ENCODE data around the gene GOLT1A.

GOLT1A gene

GRCh38 chr1:204190212-204191211, 23.3 kb downstream of the GOLT1A start:
- DNase-seq: peak in 2 of 6 experiments; percentile 6 to 24

GRCh38 chr1:204188959-204189639, 24.7 kb downstream of the GOLT1A start:
- no peak for DNase-seq

- no peak for DNase-seq
Measured at GRCh38 chr1:204186597-204186996, 27.2 kb downstream of the GOLT1A start.

- no peak for DNase-seq
Measured at GRCh38 chr1:204181116-204181515, 32.7 kb downstream of the GOLT1A start.

- no peak for DNase-seq
Measured at GRCh38 chr1:204180133-204180532, 33.7 kb downstream of the GOLT1A start.

- no peak for DNase-seq
Measured at GRCh38 chr1:204178487-204179281, 35.1 kb downstream of the GOLT1A start.

GRCh38 chr1:204177133-204177532, 36.7 kb downstream of the GOLT1A start:
- no peak for DNase-seq

- DNase-seq: no peak
Measured at GRCh38 chr1:204176049-204176448, 37.7 kb downstream of the GOLT1A start.

- no peak for DNase-seq
Measured at GRCh38 chr1:204174958-204175357, 38.8 kb downstream of the GOLT1A start.

- DNase-seq: no peak
Measured at GRCh38 chr1:204172404-204173029, 41.3 kb downstream of the GOLT1A start.

- no peak for DNase-seq
Measured at GRCh38 chr1:204171751-204172178, 42.0 kb downstream of the GOLT1A start.

- DNase-seq: no peak
Measured at GRCh38 chr1:204170494-204171155, 43.2 kb downstream of the GOLT1A start.

- no peak for DNase-seq
Measured at GRCh38 chr1:204169858-204170257, 43.9 kb downstream of the GOLT1A start.

- no peak for DNase-seq
Measured at GRCh38 chr1:204167730-204168129, 46.1 kb downstream of the GOLT1A start.

- no peak for DNase-seq
Measured at GRCh38 chr1:204166219-204166618, 47.6 kb downstream of the GOLT1A start, which contains the start of gene REN. Gene REN, minus strand, starts transcription at chr1:204166337. Its CDS starts 44 bp downstream, at chr1:204166293.

- peak; percentile 45 to 78 (median 72) for DNase-seq
Measured at GRCh38 chr1:204162494-204163074, 51.2 kb downstream of the GOLT1A start.

GRCh38 chr1:204161609-204162493, 51.9 kb downstream of the GOLT1A start:
- DNase-seq: no peak

- no peak for DNase-seq
Measured at GRCh38 chr1:204157962-204158361, 55.8 kb downstream of the GOLT1A start.

GRCh38 chr1:204155881-204156280, 57.9 kb downstream of the GOLT1A start:
- DNase-seq: no peak

- DNase-seq: no peak
Measured at GRCh38 chr1:204154568-204155255, 59.1 kb downstream of the GOLT1A start.

Measured in stimulated activated naive CD4-positive, alpha-beta T cell (primary cell).